HEK293 (cell line): Measurements from ENCODE around the gene CAMKMT.

ENCODE experiments used
- CTCF ChIA-PET: fragments of 350-600 bp; formaldehyde crosslinking; extraction: SDS; loops from one replicate; lab custom pipeline; 2021; ENCODE audit warnings: antibody characterized with exemption; lab: Yijun Ruan, JAX
- POLR2A ChIA-PET: fragments of 300-600 bp; formaldehyde crosslinking; extraction: SDS; loops from one replicate; lab custom pipeline; 2020; ENCODE audit warnings: antibody characterized with exemption, inconsistent platforms; lab: Yijun Ruan, JAX
- H3K27ac ChIP-seq: fragments of 200-500 bp; sonication (Bioruptor generic); 2 replicates; pipeline ENCODE4 v1.5.1; 2014; ENCODE audit warnings: low read depth, low read length, control low read depth, inconsistent platforms; ENCODE audit errors: extremely low read depth
- H3K36me3 ChIP-seq, 2 experiments: fragments of 200-500 bp in 1 of 2; sonication (Bioruptor generic) in 1 of 2; 1 replicate in 1 of 2; 2 replicates in 1 of 2; pipeline ENCODE4 v1.5.1; 2014 to 2017; ENCODE audit warnings: inconsistent platforms in 2 of 2, low read length in 2 of 2; ENCODE audit not compliant: control insufficient read depth in 2 of 2, insufficient read depth in 1 of 2
- H3K4me1 ChIP-seq: fragments of 200-500 bp; sonication (Bioruptor generic); 2 replicates; pipeline ENCODE4 v1.5.1; 2014; ENCODE audit warnings: mild to moderate bottlenecking, low read length, inconsistent platforms; ENCODE audit not compliant: control insufficient read depth, insufficient read depth
- H3K4me3 ChIP-seq: 2 replicates; pipeline ENCODE4 v1.5.1; 2011; ENCODE audit warnings: low read depth, mild to moderate bottlenecking, control low read depth, low read length, moderate library complexity
- H3K9me3 ChIP-seq: fragments of 200-500 bp; sonication (Bioruptor generic); 2 replicates; pipeline ENCODE4 v1.5.1; 2014; ENCODE audit warnings: low read depth, low read length, inconsistent platforms; ENCODE audit not compliant: control insufficient read depth, insufficient read depth
- GLI4 ChIP-seq: fragments of 450-650 bp; formaldehyde crosslinking; IDR thresholded peaks from 2 replicates; pipeline ENCODE4 v1.5.1; 2016; ENCODE audit warnings: missing biosample characterization, missing genetic modification characterization
- INSM2 ChIP-seq: fragments of 450-650 bp; formaldehyde crosslinking; IDR thresholded peaks from 2 replicates; pipeline ENCODE4 v1.5.1; 2016; ENCODE audit warnings: missing biosample characterization, missing genetic modification characterization
- KLF17 ChIP-seq: fragments of 450-650 bp; formaldehyde crosslinking; IDR thresholded peaks from 2 replicates; pipeline ENCODE4 v1.5.1; 2016; ENCODE audit warnings: missing biosample characterization, missing genetic modification characterization
- PRDM6 ChIP-seq: fragments of 450-650 bp; formaldehyde crosslinking; IDR thresholded peaks from 2 replicates; pipeline ENCODE4 v1.5.1; 2017; ENCODE audit warnings: missing biosample characterization, missing genetic modification characterization
- REPIN1 ChIP-seq: fragments of 450-650 bp; formaldehyde crosslinking; IDR thresholded peaks from 2 replicates; pipeline ENCODE4 v1.5.1; 2017; ENCODE audit warnings: missing biosample characterization, missing genetic modification characterization, low read depth
- SCRT2 ChIP-seq: fragments of 450-650 bp; formaldehyde crosslinking; IDR thresholded peaks from 2 replicates; pipeline ENCODE4 v1.5.1; 2016; ENCODE audit warnings: missing biosample characterization, missing genetic modification characterization
- ZFP69B ChIP-seq: fragments of 450-650 bp; formaldehyde crosslinking; IDR thresholded peaks from 2 replicates; pipeline ENCODE4 v1.5.1; 2016; ENCODE audit warnings: missing biosample characterization, missing genetic modification characterization
- ZNF184 ChIP-seq: fragments of 450-650 bp; IDR thresholded peaks from 2 replicates; pipeline ENCODE4 v1.5.1; 2018; ENCODE audit warnings: missing biosample characterization, mild to moderate bottlenecking, missing genetic modification characterization
- ZNF211 ChIP-seq: fragments of 450-650 bp; formaldehyde crosslinking; IDR thresholded peaks from 2 replicates; pipeline ENCODE4 v1.5.1; 2016; ENCODE audit warnings: low read depth, missing biosample characterization, missing genetic modification characterization
- ZNF23 ChIP-seq: fragments of 450-650 bp; formaldehyde crosslinking; IDR thresholded peaks from 2 replicates; pipeline ENCODE4 v1.5.1; 2016; ENCODE audit warnings: missing biosample characterization, missing genetic modification characterization, borderline replicate concordance
- ZNF24 ChIP-seq: fragments of 450-650 bp; formaldehyde crosslinking; IDR thresholded peaks from 2 replicates; pipeline ENCODE4 v1.5.1; 2016; ENCODE audit warnings: missing biosample characterization, missing genetic modification characterization
- ZNF324 ChIP-seq: fragments of 450-650 bp; formaldehyde crosslinking; IDR thresholded peaks from 2 replicates; pipeline ENCODE4 v1.5.1; 2016; ENCODE audit warnings: missing biosample characterization, missing genetic modification characterization
- ZNF335 ChIP-seq: fragments of 450-650 bp; formaldehyde crosslinking; conservative IDR thresholded peaks from 2 replicates; pipeline ENCODE4 v1.5.1; 2016; ENCODE audit warnings: missing biosample characterization, missing genetic modification characterization
- ZNF426 ChIP-seq: fragments of 450-650 bp; formaldehyde crosslinking; IDR thresholded peaks from 2 replicates; pipeline ENCODE4 v1.5.1; 2017; ENCODE audit warnings: missing biosample characterization, missing genetic modification characterization, mild to moderate bottlenecking, inconsistent platforms, moderate library complexity
- ZNF501 ChIP-seq: fragments of 450-650 bp; formaldehyde crosslinking; IDR thresholded peaks from 2 replicates; pipeline ENCODE4 v1.5.1; 2016; ENCODE audit warnings: missing biosample characterization, missing genetic modification characterization
- ZNF518A ChIP-seq: fragments of 450-650 bp; formaldehyde crosslinking; conservative IDR thresholded peaks from 2 replicates; pipeline ENCODE4 v1.5.1; 2016; ENCODE audit warnings: low read depth, missing biosample characterization, missing genetic modification characterization
- ZNF544 ChIP-seq: fragments of 450-650 bp; formaldehyde crosslinking; IDR thresholded peaks from 2 replicates; pipeline ENCODE4 v1.5.0; 2017; ENCODE audit warnings: missing biosample characterization, missing genetic modification characterization
- ZNF621 ChIP-seq: fragments of 450-650 bp; formaldehyde crosslinking; IDR thresholded peaks from 2 replicates; pipeline ENCODE4 v1.5.1; 2017; ENCODE audit warnings: missing biosample characterization, missing genetic modification characterization
- ZNF704 ChIP-seq: fragments of 450-650 bp; formaldehyde crosslinking; IDR thresholded peaks from 2 replicates; pipeline ENCODE4 v1.5.1; 2016; ENCODE audit warnings: missing biosample characterization, missing genetic modification characterization
- ZNF830 ChIP-seq: fragments of 450-650 bp; IDR thresholded peaks from 2 replicates; pipeline ENCODE4 v1.5.0; 2018; ENCODE audit warnings: missing biosample characterization, missing genetic modification characterization, low read depth, mild to moderate bottlenecking, moderate library complexity
- ZNF843 ChIP-seq: fragments of 450-650 bp; formaldehyde crosslinking; IDR thresholded peaks from 2 replicates; pipeline ENCODE4 v1.5.1; 2016; ENCODE audit warnings: missing biosample characterization, missing genetic modification characterization

Gene CAMKMT

GRCh38 chr2:44780406-44780805 lies 418.7 kb downstream of the CAMKMT start (continued):
- TF ChIP-seq ZFP69B (no peak), INSM2 (tag by site-specific recombination) (no peak), ZNF23 (no peak), ZNF621 (tag by site-specific recombination) (no peak), SCRT2 (tag by site-specific recombination) (no peak), ZNF24 (tag by site-specific recombination) (no peak), GLI4 (no peak), ZNF335 (tag by site-specific recombination) (no peak), KLF17 (tag by site-specific recombination) (no peak)

GRCh38 chr2:44785433-44785832 lies 423.7 kb downstream of the CAMKMT start:
- Histone ChIP-seq H3K4me3 (no peak overlapping the region), H3K36me3 (no peaks in the 10 kb centered on the region), H3K4me1 (no peaks in the 10 kb centered on the region), H3K27ac (no peak overlapping the region)
- ChIA-PET CTCF (no interaction called here), POLR2A (no interaction called here)
- TF ChIP-seq ZNF518A (tag by site-specific recombination) = no peak
- TF ChIP-seq, all 188 proteins: peak for 0
- no peaks in the 10 kb centered on the region; the same call in 1 of the 2 replicates for H3K9me3 ChIP-seq

- CTCF ChIA-PET = no interaction called here
- Histone ChIP-seq H3K9me3 (no peaks in the 10 kb centered on the region), H3K27ac (no peak overlapping the region), H3K4me1 (no peaks in the 10 kb centered on the region), H3K4me3 (no peak overlapping the region), H3K36me3 (no peaks in the 10 kb centered on the region)
- POLR2A ChIA-PET = no interaction called here
- TF ChIP-seq ZNF501 = no peak
- no peak for TF ChIP-seq ZNF843
- no peak for TF ChIP-seq ZNF704 (tag by site-specific recombination)
- no peak for TF ChIP-seq INSM2 (tag by site-specific recombination)
- TF ChIP-seq ZNF544 (tag by site-specific recombination) = no peak
- no peak for TF ChIP-seq ZNF426 (tag by site-specific recombination)
- no peak for TF ChIP-seq ZNF184 (tag by site-specific recombination)
- no peak for TF ChIP-seq REPIN1 (tag by site-specific recombination)
- no peak for TF ChIP-seq ZNF324
- no peak for TF ChIP-seq ZNF211 (tag by site-specific recombination)
- no peak for TF ChIP-seq ZNF830 (tag by site-specific recombination)
- TF ChIP-seq PRDM6 (tag by site-specific recombination) = no peak
Observed at GRCh38 chr2:44786045-44786816, 424.5 kb downstream of the CAMKMT start.
